Pancreas (tissue), 10 donors: Measurements from ENCODE around the gene PLEK2. TPM values are rescaled to one million over a fixed set of nuclear protein-coding genes. Genes with fewer than 3 reads are reported as not detected.

ENCODE experiments used
- ATAC-seq, 4 donors: fragments of 200-7000 bp; cut with Tn5 transposase; one replicate each; pipeline versions ENCODE4 v1.8.0 to v1.9.1; 2020; ENCODE audit warnings: mild to moderate bottlenecking in 4 of 4, moderate library complexity in 4 of 4
- DNase-seq, 6 donors: peaks; one replicate each; pipeline ENCODE4 v3.0.0-alpha.2; 2020
- FAIRE-seq: peaks from 2 replicates; lab custom pipeline; 2012; peaks lifted over from hg19 to GRCh38; lab: Jason Lieb, UNC
- H3K27ac ChIP-seq, 4 donors: fragments of 200-600 bp; sonication (generic); 1 replicate in 3 of 4; 2 replicates in 1 of 4; pipeline versions ENCODE4 v1.5.0 to v1.8.0; 2020
- H3K27me3 ChIP-seq, 4 donors: fragments of 200-600 bp; one replicate each; pipeline ENCODE4 v1.8.0; 2021
- H3K36me3 ChIP-seq, 3 donors: fragments of 200-600 bp; sonication (generic) in 1 of 3; one replicate each; pipeline versions ENCODE4 v1.5.0 to v1.8.0; 2020 to 2021
- H3K4me1 ChIP-seq, 3 donors: fragments of 200-600 bp; one replicate each; pipeline ENCODE4 v1.8.0; 2021
- H3K4me3 ChIP-seq, 4 donors: fragments of 200-600 bp; sonication (generic) in 2 of 4; one replicate each; pipeline versions ENCODE4 v1.5.0 to v1.8.0; 2020 to 2021
- H3K9me3 ChIP-seq, 4 donors: fragments of 200-600 bp; one replicate each; pipeline ENCODE4 v1.8.0; 2021
- CTCF ChIP-seq, 4 donors: fragments of 200-600 bp; sonication (generic) in 3 of 4; IDR thresholded peaks; one replicate each; pipeline versions ENCODE4 v1.5.0 to v1.8.0; 2021; ENCODE audit warnings: antibody characterized with exemption in 4 of 4
- WGBS, 2 donors: extraction: QIAGEN DNeasy Blood & Tissue Kit; methylation state at CpG; one replicate each; pipeline ENCODE4 v1.1.7; 2013; 5-methylcytosine and 5-hydroxymethylcytosine counted together
- intact Hi-C, 3 donors: fragments of 100-400 bp; cut with DNase I; formaldehyde crosslinking; loops; one replicate each; pipeline versions ENCODE4 v1.11.1 to v1.14.2; 2022
- polyA plus RNA-seq, 2 donors: library from polyadenylated mRNA; stranded (reverse); fragments of 200-250 nt; gene quantifications; one replicate each; pipeline ENCODE4 v1.2.3, GENCODE V29; 2013
- total RNA-seq, 6 donors: library from RNA; stranded (reverse); fragmentation: NEBNext Ultra II Directional in 4 of 6; extraction: Animal tissue kit (Norgen Biotek cat#: 25700) in 4 of 6; gene quantifications; one replicate each; pipeline versions ENCODE4 v1.2.1 to v1.2.4, GENCODE V29; 2021 to 2023
- donor health status: healthy with polysubstance abuse.
- donor health status: DM: no; HTN: no; CAD: no; lungs with moderate emphysema.
- donor health status: DM: no; HTN: no; CAD: no.
- donor health status: control.
- donor health status: control.
- donor health status: Bipolar disorder and iron deficiency.
- donor health status: DM: yes; HTN: yes; CAD: no.
- donor health status: DM: no; HTN: no; CAD: no.
- donor health status: DM: no; HTN: no; CAD: no.
- donor health status: DM: yes; HTN: yes; CAD: no.

Gene PLEK2
- total and polyA plus RNA-seq, 8 donors, result 4.0 to 9.9 (median 6.6) TPM

GRCh38 chr14:67432050-67432564, 20.1 kb upstream of the PLEK2 start:
- Histone ChIP-seq H3K4me1 (peaks cover 0 to 5% (median 0%) of the 10 kb centered on the region in 3 donors), H3K27me3 (no peaks in the 10 kb centered on the region), H3K4me3 (no peak overlapping the region), H3K27ac (no peak overlapping the region), H3K9me3 (no peaks in the 10 kb centered on the region), H3K36me3 (no peaks in the 10 kb centered on the region)
- FAIRE-seq (no peak), DNase-seq (peak in 1 of 6 donors; percentile 6), ATAC-seq (no peak)
- intact Hi-C loops, result no loop called here
- TF ChIP-seq CTCF (IDR thresholded peaks at IDR 0.05), result no peak
- 68 to 73% methylated on average over 7 of the region's 7 CpGs for WGBS, 2 donors

GRCh38 chr14:67429510-67430205, 17.7 kb upstream of the PLEK2 start:
- DNase-seq, result peak in 1 of 6 donors; percentile 8
- Histone ChIP-seq H3K27ac (no peak overlapping the region), H3K4me3 (no peak overlapping the region), H3K9me3 (no peaks in the 10 kb centered on the region), H3K36me3 (no peaks in the 10 kb centered on the region), H3K27me3 (no peaks in the 10 kb centered on the region), H3K4me1 (peaks cover 0 to 5% (median 0%) of the 10 kb centered on the region in 3 donors)
- no peak for TF ChIP-seq CTCF (IDR thresholded peaks at IDR 0.05)
- ATAC-seq, result no peak
- no peak for FAIRE-seq
- 86 to 87% methylated on average over 9 of the region's 9 CpGs for WGBS, 2 donors
- intact Hi-C loops, result loop anchor here in 2 of 3 donors (5.0 to 10.0 kb wide), 2 partner anchors 143 to 145 kb away; no protein-coding TSS in a partner anchor

- intact Hi-C loops, result loop anchor here in 2 of 3 donors (5.0 to 10.0 kb wide), 2 partner anchors 144 to 146 kb away; no protein-coding TSS in a partner anchor
- Histone ChIP-seq H3K36me3 (no peaks in the 10 kb centered on the region), H3K27ac (peak overlapping the region in 3 of 4 donors; percentile 11 to 54 (median 33)), H3K4me3 (no peak overlapping the region), H3K4me1 (peaks cover 0 to 5% (median 0%) of the 10 kb centered on the region in 3 donors), H3K27me3 (no peaks in the 10 kb centered on the region), H3K9me3 (no peaks in the 10 kb centered on the region)
- no peak for TF ChIP-seq CTCF (IDR thresholded peaks at IDR 0.05)
- 39 to 44% methylated on average over 7 of the region's 7 CpGs for WGBS, 2 donors
- ATAC-seq (peak; percentile 78 to 86 (median 84)), DNase-seq (peak in 3 of 6 donors; percentile 41 to 54 (median 50)), FAIRE-seq (no peak)
Observed at GRCh38 chr14:67428501-67429031, 16.6 kb upstream of the PLEK2 start.

- Histone ChIP-seq H3K36me3 (no peaks in the 10 kb centered on the region), H3K27me3 (no peaks in the 10 kb centered on the region), H3K9me3 (no peaks in the 10 kb centered on the region), H3K27ac (no peak overlapping the region), H3K4me3 (no peak overlapping the region), H3K4me1 (peaks cover 0 to 5% (median 0%) of the 10 kb centered on the region in 3 donors)
- intact Hi-C loops, result loop anchor here in 2 of 3 donors (5.0 to 10.0 kb wide), 2 partner anchors 145 to 148 kb away; no protein-coding TSS in a partner anchor
- WGBS, 2 donors, result 35 to 37% methylated on average over 30 of the region's 30 CpGs
- peak; percentile 40 to 76 (median 69) for TF ChIP-seq CTCF (IDR thresholded peaks at IDR 0.05)
- FAIRE-seq (no peak), DNase-seq (peak; percentile 75 to 86 (median 82)), ATAC-seq (peak; percentile 88 to 94 (median 91))
Observed at GRCh38 chr14:67426983-67427606, 15.1 kb upstream of the PLEK2 start.
